Fibroblast of the aortic adventitia (primary cell): Measurements from ENCODE around the gene KSR1. TPM values are rescaled to one million over a fixed set of nuclear protein-coding genes. Genes with fewer than 3 reads are reported as not detected.
A peak's percentile ranks its signal among the peaks of the same experiment; 100 is the strongest.

Source experiments
- DNase-seq: peaks from one replicate; pipeline ENCODE4 v3.0.0-alpha.2; 2010; ENCODE audit warnings: low read depth
- H3K4me3 ChIP-seq: 2 replicates; pipeline ENCODE4 v1.5.1; 2011; ENCODE audit warnings: low read depth, mild to moderate bottlenecking, control low read depth, low read length, moderate library complexity
- CTCF ChIP-seq: IDR thresholded peaks from 2 replicates; pipeline ENCODE4 v1.5.1; 2011; ENCODE audit warnings: mild to moderate bottlenecking, low read length, control low read depth, inconsistent platforms; ENCODE audit not compliant: insufficient read depth
- total RNA-seq: library from RNA; depleted of rRNA; stranded (reverse); fragments of >200 nt; gene quantifications from 2 replicates; pipeline ENCODE4 v1.2.3, GENCODE V29; 2012; ENCODE audit warnings: low replicate concordance

Gene KSR1
- total RNA-seq, 1 donor, result 19.4 TPM

- no peak overlapping the region for H3K4me3 ChIP-seq
- peak; percentile 90 for DNase-seq
- no peak for TF ChIP-seq CTCF
These were observed 32.9 kb downstream of the KSR1 start for GRCh38 chr17:27489045-27489715.

- no peak for TF ChIP-seq CTCF
- no peak for DNase-seq
- H3K4me3 ChIP-seq, result no peak overlapping the region
These were observed 34.1 kb downstream of the KSR1 start for GRCh38 chr17:27490391-27490790.

GRCh38 chr17:27491713-27492190, 35.5 kb downstream of the KSR1 start:
- no peak for DNase-seq
- no peak for TF ChIP-seq CTCF
- H3K4me3 ChIP-seq, result no peak overlapping the region

GRCh38 chr17:27492470-27492869, 36.2 kb downstream of the KSR1 start:
- no peak for DNase-seq
- H3K4me3 ChIP-seq, result no peak overlapping the region
- TF ChIP-seq CTCF, result no peak

GRCh38 chr17:27493088-27493487, 36.8 kb downstream of the KSR1 start:
- no peak overlapping the region for H3K4me3 ChIP-seq
- no peak for TF ChIP-seq CTCF
- DNase-seq, result no peak

GRCh38 chr17:27494192-27495091, 38.2 kb downstream of the KSR1 start:
- H3K4me3 ChIP-seq, result no peak overlapping the region
- peak; percentile 44 for TF ChIP-seq CTCF
- DNase-seq, result peak; percentile 85
